AG09309 (cell line): ENCODE results near the gene CXCR2.
"Not testable (repeated sequence)": the region's sequence is repeated elsewhere in the genome, so short reads cannot be mapped to it uniquely, and the experiment has no call there.

Experiments used
- DNase-seq: peaks from one replicate; pipeline ENCODE4 v3.0.0-alpha.2; 2010; ENCODE audit warnings: low read depth
- H3K4me3 ChIP-seq: 2 replicates; pipeline ENCODE4 v1.5.1; 2011; ENCODE audit warnings: mild to moderate bottlenecking, low read depth, low read length, moderate library complexity; ENCODE audit not compliant: control insufficient read depth
- TF ChIP-seq, protein P1 (sequence below): IDR thresholded peaks from 2 replicates; pipeline ENCODE4 v1.5.1; 2011; ENCODE audit warnings: mild to moderate bottlenecking, low read depth, low read length, inconsistent platforms; ENCODE audit not compliant: insufficient read depth, control insufficient read depth; ENCODE audit errors: missing control alignments

Gene CXCR2

DNA sequence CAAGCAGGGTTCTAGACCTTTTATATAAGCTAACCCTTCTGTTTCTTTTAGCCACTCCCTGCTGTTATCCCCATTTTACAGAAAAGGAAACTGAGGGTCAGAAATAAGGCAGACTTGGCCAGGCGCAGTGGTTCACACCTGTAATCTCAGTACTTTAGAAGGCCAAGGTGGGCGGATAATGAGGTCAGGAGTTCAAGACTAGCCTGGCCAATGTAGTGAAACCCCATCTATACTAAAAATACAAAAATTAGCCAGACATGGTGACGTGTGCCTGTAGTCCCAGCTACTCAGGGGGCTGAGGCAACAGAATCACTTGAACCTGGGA, 42.5 kb upstream of the CXCR2 start:
- no peak for DNase-seq
- no peak overlapping the region for H3K4me3 ChIP-seq
- TF ChIP-seq, protein P1, sequence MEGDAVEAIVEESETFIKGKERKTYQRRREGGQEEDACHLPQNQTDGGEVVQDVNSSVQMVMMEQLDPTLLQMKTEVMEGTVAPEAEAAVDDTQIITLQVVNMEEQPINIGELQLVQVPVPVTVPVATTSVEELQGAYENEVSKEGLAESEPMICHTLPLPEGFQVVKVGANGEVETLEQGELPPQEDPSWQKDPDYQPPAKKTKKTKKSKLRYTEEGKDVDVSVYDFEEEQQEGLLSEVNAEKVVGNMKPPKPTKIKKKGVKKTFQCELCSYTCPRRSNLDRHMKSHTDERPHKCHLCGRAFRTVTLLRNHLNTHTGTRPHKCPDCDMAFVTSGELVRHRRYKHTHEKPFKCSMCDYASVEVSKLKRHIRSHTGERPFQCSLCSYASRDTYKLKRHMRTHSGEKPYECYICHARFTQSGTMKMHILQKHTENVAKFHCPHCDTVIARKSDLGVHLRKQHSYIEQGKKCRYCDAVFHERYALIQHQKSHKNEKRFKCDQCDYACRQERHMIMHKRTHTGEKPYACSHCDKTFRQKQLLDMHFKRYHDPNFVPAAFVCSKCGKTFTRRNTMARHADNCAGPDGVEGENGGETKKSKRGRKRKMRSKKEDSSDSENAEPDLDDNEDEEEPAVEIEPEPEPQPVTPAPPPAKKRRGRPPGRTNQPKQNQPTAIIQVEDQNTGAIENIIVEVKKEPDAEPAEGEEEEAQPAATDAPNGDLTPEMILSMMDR, result no peak

DNA sequence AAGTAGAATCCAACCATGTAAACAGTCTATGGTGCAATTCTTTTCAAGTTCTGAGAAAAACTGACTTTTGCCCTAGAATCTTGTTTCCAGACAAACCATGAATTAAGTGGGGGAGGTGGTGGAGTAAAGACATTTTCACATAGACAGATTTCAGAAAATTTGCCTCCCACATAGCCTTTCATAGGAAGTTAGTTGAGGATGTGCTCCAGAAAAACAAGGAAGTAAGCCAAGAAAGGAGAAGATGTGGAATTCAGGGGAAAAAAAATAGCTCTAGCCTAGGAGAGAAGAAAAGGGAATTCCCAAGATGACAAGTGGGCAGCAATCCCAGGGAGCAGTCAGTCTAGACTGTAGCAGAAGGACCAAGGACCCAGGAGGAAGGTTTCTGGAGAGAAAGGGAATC, 39.4 kb upstream of the CXCR2 start:
- TF ChIP-seq, protein P1, result no peak
- DNase-seq, result no peak
- H3K4me3 ChIP-seq, result no peak overlapping the region

DNA sequence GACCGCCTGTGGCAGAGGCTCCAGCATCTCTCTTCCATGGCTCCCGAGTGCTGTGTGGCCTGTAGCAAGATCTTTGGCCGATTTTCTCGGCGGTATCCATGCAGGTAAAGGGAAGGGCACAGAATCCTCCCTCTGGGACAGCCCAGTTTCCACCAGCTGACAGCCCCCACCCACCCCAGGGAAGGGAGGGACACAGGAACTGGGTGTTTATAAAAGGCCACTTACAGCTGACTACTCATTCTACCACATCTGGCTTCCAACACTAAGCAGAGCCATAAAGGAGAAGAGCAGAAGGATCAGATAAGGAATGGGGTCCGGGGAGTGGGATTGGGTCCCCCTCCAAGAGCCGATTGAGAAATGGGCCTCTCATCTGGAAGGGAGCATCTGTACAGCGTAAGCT, 36.6 kb upstream of the CXCR2 start:
- H3K4me3 ChIP-seq, result no peak overlapping the region
- TF ChIP-seq, protein P1, result no peak
- no peak for DNase-seq

DNA sequence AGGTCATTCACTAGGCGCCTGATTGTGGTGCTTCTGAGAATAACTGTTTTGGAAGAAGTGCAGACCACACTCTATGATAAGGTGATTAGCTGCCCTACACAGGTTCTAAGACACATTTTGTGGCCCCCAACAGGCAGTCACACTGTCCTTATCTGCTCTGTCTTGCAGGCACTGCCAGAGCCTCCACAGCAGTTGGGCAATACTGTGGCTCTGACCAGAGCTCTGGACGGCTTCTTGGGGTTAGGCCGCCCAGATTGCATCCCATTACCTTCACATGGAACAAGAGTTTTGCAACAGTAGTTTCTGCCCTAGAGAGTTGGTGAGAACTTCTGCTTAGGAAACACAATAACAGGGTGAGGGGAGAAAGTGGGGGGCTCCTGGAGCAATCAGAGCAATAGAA, 34.1 kb upstream of the CXCR2 start:
- TF ChIP-seq, protein P1, result no peak
- no peak for DNase-seq
- H3K4me3 ChIP-seq, result no peak overlapping the region

DNA sequence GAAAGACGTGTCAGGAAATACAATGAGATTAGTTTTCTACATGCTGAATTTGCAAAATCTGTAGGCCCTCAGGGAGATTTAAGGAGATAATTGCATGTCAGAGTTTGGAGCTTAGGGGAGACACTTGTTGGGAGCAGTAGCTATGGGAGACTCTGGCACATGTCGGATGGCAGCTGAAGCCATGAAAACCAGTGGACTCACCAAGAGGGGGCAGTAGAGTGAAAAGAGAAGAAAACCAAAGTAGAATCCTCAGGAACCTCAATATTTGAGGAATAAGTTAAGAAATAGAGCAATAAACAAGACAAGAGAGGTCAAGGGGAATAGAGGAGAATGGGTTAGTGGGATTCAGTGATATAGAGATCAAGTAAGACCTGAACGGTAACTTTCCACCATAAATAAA, 31.9 kb upstream of the CXCR2 start:
- DNase-seq, result no peak
- no peak overlapping the region for H3K4me3 ChIP-seq
- TF ChIP-seq, protein P1, result no peak

DNA sequence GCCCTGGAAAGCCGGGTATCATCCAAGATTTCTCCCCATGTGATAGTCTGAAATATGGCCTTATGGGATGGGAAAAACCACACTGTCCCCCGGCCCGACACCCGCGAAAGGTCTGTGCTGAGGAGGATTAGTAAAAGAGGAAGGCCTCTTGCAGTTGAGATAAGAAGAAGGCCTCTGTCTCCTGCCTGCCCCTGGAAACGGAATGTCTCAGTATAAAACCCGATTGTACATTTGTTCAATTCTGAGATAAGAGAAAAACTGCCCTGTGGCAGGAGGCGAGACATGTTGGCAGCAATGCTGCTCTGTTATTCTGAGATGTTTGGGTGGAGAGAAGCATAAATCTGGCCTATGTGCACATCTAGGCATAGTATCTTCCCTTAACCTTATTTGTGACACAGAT, 30.0 kb upstream of the CXCR2 start:
- no peak for DNase-seq
- TF ChIP-seq, protein P1, result no peak
- H3K4me3 ChIP-seq, result no peak overlapping the region

DNA sequence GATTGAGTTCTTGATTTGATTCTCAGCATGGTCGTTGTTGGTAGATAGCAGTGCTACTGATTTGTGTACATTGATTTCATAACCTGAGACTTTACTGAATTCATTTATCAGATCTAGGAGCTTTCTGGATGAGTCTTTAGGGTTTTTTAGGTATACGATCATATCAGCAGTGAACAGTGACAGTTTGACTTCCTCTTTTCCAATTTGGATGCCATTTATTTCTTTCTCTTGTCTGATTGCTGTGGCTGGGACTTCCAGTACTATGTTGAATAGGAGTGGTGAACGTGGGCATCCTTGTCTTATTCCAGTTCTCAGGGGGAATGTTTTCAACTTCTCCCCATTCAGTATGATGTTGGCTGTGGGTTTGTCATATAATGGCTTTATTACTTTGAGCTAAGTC, 27.9 kb upstream of the CXCR2 start:
- DNase-seq, result no peak
- TF ChIP-seq, protein P1, result no peak

DNA sequence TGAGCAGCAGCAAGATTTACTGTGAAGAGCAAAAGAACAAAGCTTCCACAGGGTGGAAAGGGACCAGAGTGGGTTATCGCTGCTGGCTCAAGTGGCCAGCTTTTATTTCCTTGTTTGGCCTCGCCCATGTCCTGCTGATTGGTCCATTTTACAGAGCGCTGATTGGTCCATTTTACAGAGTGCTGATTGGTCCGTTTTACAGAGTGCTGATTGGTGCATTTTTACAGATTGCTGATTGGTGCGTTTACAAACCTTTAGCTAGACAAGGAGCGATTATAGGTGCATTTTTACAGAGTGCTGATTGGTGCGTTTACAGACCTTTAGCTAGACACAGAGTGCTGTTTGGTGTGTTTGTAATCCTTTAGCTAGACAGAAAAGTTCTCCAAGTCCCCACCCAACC, 17.0 kb upstream of the CXCR2 start:
- DNase-seq, H3K4me3 ChIP-seq: not testable (repeated sequence)

More for the DNA sequence above, 27.9 kb upstream of the CXCR2 start:
- H3K4me3 ChIP-seq, result no peak overlapping the region

DNA sequence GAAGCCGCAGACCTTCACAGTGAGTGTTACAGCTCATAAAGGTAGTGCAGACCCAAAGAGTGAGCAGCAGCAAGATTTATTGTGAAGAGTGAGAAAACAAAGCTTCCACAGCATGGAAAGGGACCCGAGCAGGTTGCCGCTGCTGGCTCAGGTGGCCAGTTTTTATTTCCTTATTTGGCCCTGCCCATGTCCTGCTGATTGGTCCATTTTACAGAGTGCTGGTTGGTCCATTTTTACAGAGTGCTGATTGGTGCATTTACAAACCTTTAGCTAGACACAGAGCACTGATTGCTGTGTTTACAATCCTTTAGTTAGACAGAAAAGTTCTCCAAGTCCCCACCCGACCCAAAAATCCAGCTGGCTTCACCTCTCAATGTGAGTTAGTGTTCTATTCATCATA, 4.0 kb upstream of the CXCR2 start:
- DNase-seq, H3K4me3 ChIP-seq: not testable (repeated sequence)

DNA sequence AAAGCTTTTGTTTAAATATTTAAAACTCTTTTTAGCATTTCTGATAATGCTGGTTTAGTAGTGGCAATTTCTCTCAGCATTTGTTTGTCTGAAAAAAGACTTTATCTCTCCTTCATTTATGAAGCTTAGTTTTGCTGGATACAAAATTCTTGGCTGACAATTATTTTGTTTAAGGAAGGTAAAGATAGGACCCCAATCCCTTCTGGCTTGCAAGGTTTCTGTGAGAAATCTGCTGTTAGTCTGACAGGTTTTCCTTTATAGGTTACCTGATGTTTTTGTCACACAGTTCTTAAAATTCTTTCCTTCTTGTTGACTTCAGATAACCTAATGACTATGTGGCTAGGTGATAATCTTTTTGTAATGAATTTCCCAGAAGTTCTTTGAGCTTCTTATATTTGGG, 3.5 kb upstream of the CXCR2 start:
- H3K4me3 ChIP-seq, DNase-seq: not testable (repeated sequence)
